ENCODE measurements around the gene PLXNA4.

DNA sequence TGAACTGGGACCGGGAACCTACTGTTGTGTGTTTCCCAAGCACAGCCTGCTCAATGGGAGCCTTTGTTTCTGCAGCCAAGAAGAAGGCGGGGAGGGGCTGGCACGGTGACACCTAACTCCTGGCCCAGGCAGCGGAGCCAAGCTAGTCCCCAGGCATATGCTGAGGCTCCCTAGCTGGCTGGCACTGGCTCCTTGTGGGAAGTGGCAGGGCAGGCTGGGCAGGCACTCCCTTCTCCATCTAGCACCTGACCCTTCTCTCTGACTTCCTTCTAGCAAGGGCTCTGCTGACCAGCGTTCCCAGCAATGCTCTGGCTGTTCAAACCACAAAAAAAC, 325.0 kb downstream of the PLXNA4 start:
- TF ChIP-seq, protein P1, sequence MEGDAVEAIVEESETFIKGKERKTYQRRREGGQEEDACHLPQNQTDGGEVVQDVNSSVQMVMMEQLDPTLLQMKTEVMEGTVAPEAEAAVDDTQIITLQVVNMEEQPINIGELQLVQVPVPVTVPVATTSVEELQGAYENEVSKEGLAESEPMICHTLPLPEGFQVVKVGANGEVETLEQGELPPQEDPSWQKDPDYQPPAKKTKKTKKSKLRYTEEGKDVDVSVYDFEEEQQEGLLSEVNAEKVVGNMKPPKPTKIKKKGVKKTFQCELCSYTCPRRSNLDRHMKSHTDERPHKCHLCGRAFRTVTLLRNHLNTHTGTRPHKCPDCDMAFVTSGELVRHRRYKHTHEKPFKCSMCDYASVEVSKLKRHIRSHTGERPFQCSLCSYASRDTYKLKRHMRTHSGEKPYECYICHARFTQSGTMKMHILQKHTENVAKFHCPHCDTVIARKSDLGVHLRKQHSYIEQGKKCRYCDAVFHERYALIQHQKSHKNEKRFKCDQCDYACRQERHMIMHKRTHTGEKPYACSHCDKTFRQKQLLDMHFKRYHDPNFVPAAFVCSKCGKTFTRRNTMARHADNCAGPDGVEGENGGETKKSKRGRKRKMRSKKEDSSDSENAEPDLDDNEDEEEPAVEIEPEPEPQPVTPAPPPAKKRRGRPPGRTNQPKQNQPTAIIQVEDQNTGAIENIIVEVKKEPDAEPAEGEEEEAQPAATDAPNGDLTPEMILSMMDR (IDR thresholded peaks at IDR 0.05 in 4 of 5, conservative IDR thresholded peaks at IDR 0.05 in 1 of 5), result no peak
- no peak for TF ChIP-seq POLR2A (IDR thresholded peaks at IDR 0.05)
